ENCODE measurements around the gene TDRD10.
A peak's percentile ranks its signal among the peaks of the same experiment; 100 is the strongest.

TDRD10 gene

GRCh38 chr1:154460695-154461260 is 41.2 kb upstream of the TDRD10 start:
- POLR2A ChIA-PET (ENCODE audit: low non-redundant PET): no interaction called here
- no peak for DNase-seq (ENCODE audit: low spot score)
- TF ChIP-seq CTCF (conservative IDR thresholded peaks at IDR 0.05; ENCODE audit: low read depth): no peak
- CTCF ChIA-PET: no interaction called here
- H3K27ac ChIP-seq: no peak overlapping the region

- no peak for DNase-seq (ENCODE audit: low spot score)
- POLR2A ChIA-PET (ENCODE audit: low non-redundant PET): no interaction called here
- no peak for TF ChIP-seq CTCF (conservative IDR thresholded peaks at IDR 0.05; ENCODE audit: low read depth)
- CTCF ChIA-PET: no interaction called here
- peak overlapping the region; percentile 49 for H3K27ac ChIP-seq
Measured at GRCh38 chr1:154463512-154463990, 38.5 kb upstream of the TDRD10 start.

GRCh38 chr1:154465621-154466195 is 36.3 kb upstream of the TDRD10 start:
- no peak for TF ChIP-seq CTCF (conservative IDR thresholded peaks at IDR 0.05; ENCODE audit: low read depth)
- POLR2A ChIA-PET (ENCODE audit: low non-redundant PET): no interaction called here

GRCh38 chr1:154466206-154466605 is 35.8 kb upstream of the TDRD10 start:
- ChIA-PET POLR2A (ENCODE audit: low non-redundant PET) (no interaction called here), CTCF (no interaction called here)
- TF ChIP-seq CTCF (conservative IDR thresholded peaks at IDR 0.05; ENCODE audit: low read depth): no peak
- no peak for DNase-seq (ENCODE audit: low spot score)
- 0 out of 2 replicates have a peak overlapping the region, but pooled peaks have one; percentile 4 for H3K27ac ChIP-seq

More at GRCh38 chr1:154465621-154466195, 36.3 kb upstream of the TDRD10 start:
- peak overlapping the region; percentile 15; the same call in 1 of the 2 replicates for H3K27ac ChIP-seq
- no peak for DNase-seq (ENCODE audit: low spot score)
- CTCF ChIA-PET: interaction anchor here (0.6 kb wide), 1 partner anchor 645 kb away, joined by 6 read pairs; no protein-coding TSS in a partner anchor

- 0 out of 2 replicates have a peak overlapping the region, but pooled peaks have one; percentile 4 for H3K27ac ChIP-seq
- TF ChIP-seq CTCF (conservative IDR thresholded peaks at IDR 0.05; ENCODE audit: low read depth): no peak
- ChIA-PET CTCF (interaction anchor here (0.7 to 1.0 kb wide), 2 partner anchors 17 to 24 kb away, joined by 3 read pairs; no protein-coding TSS in a partner anchor), POLR2A (ENCODE audit: low non-redundant PET) (no interaction called here)
- no peak for DNase-seq (ENCODE audit: low spot score)
Measured at GRCh38 chr1:154466921-154467417, 35.0 kb upstream of the TDRD10 start.

- H3K27ac ChIP-seq: no peak overlapping the region
- CTCF ChIA-PET: interaction anchor here (0.5 to 1.5 kb wide), 7 partner anchors 10 to 701 kb away, joined by 3 to 6 read pairs (median 3); no protein-coding TSS in a partner anchor
- DNase-seq (ENCODE audit: low spot score): no peak
- POLR2A ChIA-PET (ENCODE audit: low non-redundant PET): no interaction called here
- TF ChIP-seq CTCF (conservative IDR thresholded peaks at IDR 0.05; ENCODE audit: low read depth): no peak
Measured at GRCh38 chr1:154467434-154468102, 34.5 kb upstream of the TDRD10 start.
